Fibroblast of lung (primary cell): ENCODE data around the gene VGF. TPM values are rescaled to one million over a fixed set of nuclear protein-coding genes. Genes with fewer than 3 reads are reported as not detected.
A peak's percentile ranks its signal among the peaks of the same experiment; 100 is the strongest.

ENCODE experiments used
- DNase-seq, 2 donors: peaks; one replicate each; pipeline versions ENCODE4 v3.0.0 to v3.0.0-alpha.2; 2010; ENCODE audit warnings: low read depth in 2 of 2
- H2AFZ ChIP-seq: 2 replicates; pipeline ENCODE4 v1.5.1; 2012; ENCODE audit warnings: low read length, control low read depth, inconsistent platforms
- H3K27ac ChIP-seq: 2 replicates; pipeline ENCODE4 v1.5.1; 2011; ENCODE audit warnings: low read length, control low read depth; ENCODE audit not compliant: insufficient read depth
- H3K27me3 ChIP-seq: 2 replicates; pipeline ENCODE4 v1.5.1; 2011; ENCODE audit warnings: mild to moderate bottlenecking, low read length; ENCODE audit not compliant: control insufficient read depth, insufficient read depth
- H3K36me3 ChIP-seq: 2 replicates; pipeline ENCODE4 v1.5.1; 2011; ENCODE audit warnings: low read length; ENCODE audit not compliant: control insufficient read depth, insufficient read depth
- H3K4me1 ChIP-seq: 2 replicates; pipeline ENCODE4 v1.5.1; 2011; ENCODE audit warnings: low read length; ENCODE audit not compliant: control insufficient read depth, insufficient read depth; ENCODE audit errors: extremely low read depth
- H3K4me2 ChIP-seq: 2 replicates; pipeline ENCODE4 v1.5.1; 2011; ENCODE audit warnings: low read length, control low read depth; ENCODE audit not compliant: insufficient read depth; ENCODE audit errors: extremely low read depth
- H3K4me3 ChIP-seq, 4 experiments: fragments of 200-600 bp in 1 of 4; sonication (generic) in 1 of 4; replicated peaks in 1 of 4; 2 replicates each; pipeline ENCODE4 v1.5.1; 2011 to 2016; ENCODE audit warnings: low read length in 4 of 4, low read depth in 3 of 4, mild to moderate bottlenecking in 3 of 4, control low read depth in 2 of 4, inconsistent platforms in 1 of 4, mixed read lengths in 1 of 4; ENCODE audit not compliant: insufficient read depth in 1 of 4; ENCODE audit errors: control extremely low read depth in 1 of 4
- H3K79me2 ChIP-seq: 2 replicates; pipeline ENCODE4 v1.5.1; 2012; ENCODE audit warnings: mild to moderate bottlenecking, low read length, inconsistent platforms; ENCODE audit not compliant: control insufficient read depth, insufficient read depth
- H3K9ac ChIP-seq: 2 replicates; pipeline ENCODE4 v1.5.1; 2011; ENCODE audit warnings: mild to moderate bottlenecking, low read length, control low read depth; ENCODE audit not compliant: insufficient read depth
- H3K9me3 ChIP-seq: 2 replicates; pipeline ENCODE4 v1.5.1; 2012; ENCODE audit warnings: low read depth, low read length; ENCODE audit not compliant: control insufficient read depth, insufficient read depth
- H4K20me1 ChIP-seq: 2 replicates; pipeline ENCODE4 v1.5.1; 2011; ENCODE audit warnings: low read length; ENCODE audit not compliant: control insufficient read depth, insufficient read depth; ENCODE audit errors: extremely low read depth
- CTCF ChIP-seq, 2 donors: IDR thresholded peaks in 1 of 2; conservative IDR thresholded peaks in 1 of 2; 1 replicate in 1 of 2; 2 replicates in 1 of 2; pipeline ENCODE4 v1.5.1; 2011 to 2012; ENCODE audit warnings: low read length in 2 of 2, control low read depth in 1 of 2, inconsistent platforms in 1 of 2, low read depth in 1 of 2, mild to moderate bottlenecking in 1 of 2
- EZH2 ChIP-seq: IDR thresholded peaks from 2 replicates; pipeline ENCODE4 v1.5.1; 2012; ENCODE audit warnings: low read length, control low read depth, mild to moderate bottlenecking; ENCODE audit errors: missing control alignments
- polyA plus RNA-seq, 2 donors: library from polyadenylated mRNA; depleted of rRNA in 1 of 2; stranded (reverse) in 1 of 2; unstranded in 1 of 2; fragments of >200 nt; gene quantifications; 2 replicates each; pipeline ENCODE4 v1.2.1, GENCODE V29; 2011 to 2012; ENCODE audit warnings: missing spikeins in 1 of 2
- total RNA-seq: library from RNA; depleted of rRNA; stranded (reverse); fragments of >200 nt; gene quantifications from 2 replicates; pipeline ENCODE4 v1.2.1, GENCODE V29; 2014

VGF gene
- total and polyA plus RNA-seq, 2 donors (not counting 1 experiment from before 2014, with no cell fraction given), result 0.66 TPM; not detected in 1

- Histone ChIP-seq H3K4me2 (no peak overlapping the region), H3K27me3 (peaks cover 28% of the 10 kb centered on the region), H2AFZ (no peak overlapping the region), H3K4me1 (peaks cover 2% of the 10 kb centered on the region), H3K9ac (no peak overlapping the region), H3K9me3 (no peaks in the 10 kb centered on the region), H3K4me3 (no peak overlapping the region), H4K20me1 (no peaks in the 10 kb centered on the region), H3K79me2 (no peaks in the 10 kb centered on the region), H3K27ac (no peak overlapping the region), H3K36me3 (peaks cover 4% of the 10 kb centered on the region)
- TF ChIP-seq CTCF (conservative IDR thresholded peaks at IDR 0.05 in 1 of 2, IDR thresholded peaks at IDR 0.05 in 1 of 2; ENCODE audit: low read depth in 1 of 2, low read length in 2 of 2) (no peak), EZH2 (no peak)
- no peak for DNase-seq
Measured at GRCh38 chr7:101202603-101202918, 37.2 kb upstream of the VGF start.

GRCh38 chr7:101201695-101202602 lies 36.6 kb upstream of the VGF start:
- Histone ChIP-seq H3K4me2 (no peak overlapping the region), H3K27ac (no peak overlapping the region), H2AFZ (no peak overlapping the region), H3K4me3 (no peak overlapping the region), H3K79me2 (no peaks in the 10 kb centered on the region), H3K9ac (peak overlapping the region; percentile 7), H3K36me3 (peaks cover 2% of the 10 kb centered on the region), H3K9me3 (no peaks in the 10 kb centered on the region), H3K27me3 (peaks cover 28% of the 10 kb centered on the region), H4K20me1 (no peaks in the 10 kb centered on the region), H3K4me1 (peaks cover 2% of the 10 kb centered on the region)
- peak; percentile 87 for TF ChIP-seq EZH2
- TF ChIP-seq CTCF (conservative IDR thresholded peaks at IDR 0.05 in 1 of 2, IDR thresholded peaks at IDR 0.05 in 1 of 2; ENCODE audit: low read depth in 1 of 2, low read length in 2 of 2), result no peak
- DNase-seq, result no peak

- Histone ChIP-seq H3K27ac (no peak within 1 kb of the TSS), H2AFZ (no peak within 1 kb of the TSS), H3K9ac (peak within 1 kb of the TSS; percentile 7), H3K4me1 (peaks cover 2% of the 10 kb centered on the region), H3K36me3 (no peaks in the 10 kb centered on the region), H3K4me2 (no peak within 1 kb of the TSS), H3K4me3 (no peak within 1 kb of the TSS), H3K27me3 (peaks cover 28% of the 10 kb centered on the region), H3K79me2 (no peaks in the 10 kb centered on the region), H3K9me3 (no peaks in the 10 kb centered on the region), H4K20me1 (no peaks in the 10 kb centered on the region)
- TF ChIP-seq EZH2 (peak; percentile 67), CTCF (conservative IDR thresholded peaks at IDR 0.05 in 1 of 2, IDR thresholded peaks at IDR 0.05 in 1 of 2; ENCODE audit: low read depth in 1 of 2, low read length in 2 of 2) (no peak)
- DNase-seq, result no peak
Measured at GRCh38 chr7:101200862-101201599, 35.7 kb upstream of the VGF start, which contains the start of gene MOGAT3. Gene MOGAT3 (minus strand): TSS chr7:101201036. CDS start chr7:101200854, 182 bp downstream.
